ENCODE measurements around the gene DYNLL2.

GRCh38 chr17:58082870-58083490 lies at the start of gene DYNLL2:
- TF ChIP-seq CTCF (IDR thresholded peaks at IDR 0.05) = no peak
- peak; percentile 60 for TF ChIP-seq POLR2A (IDR thresholded peaks at IDR 0.05; ENCODE audit: low read length)
- 0 out of 2 replicates have a peak, but pooled peaks have one; percentile 11 for TF ChIP-seq MAX (IDR thresholded peaks at IDR 0.05)
- TF ChIP-seq KDM1A (IDR thresholded peaks at IDR 0.05; ENCODE audit: low read depth) = no peak
